Measurements from ENCODE around the gene ZNF500.

ZNF500 gene

GRCh38 chr16:4749700-4750257 is 17.2 kb downstream of the ZNF500 start:
- TF ChIP-seq, protein P1, sequence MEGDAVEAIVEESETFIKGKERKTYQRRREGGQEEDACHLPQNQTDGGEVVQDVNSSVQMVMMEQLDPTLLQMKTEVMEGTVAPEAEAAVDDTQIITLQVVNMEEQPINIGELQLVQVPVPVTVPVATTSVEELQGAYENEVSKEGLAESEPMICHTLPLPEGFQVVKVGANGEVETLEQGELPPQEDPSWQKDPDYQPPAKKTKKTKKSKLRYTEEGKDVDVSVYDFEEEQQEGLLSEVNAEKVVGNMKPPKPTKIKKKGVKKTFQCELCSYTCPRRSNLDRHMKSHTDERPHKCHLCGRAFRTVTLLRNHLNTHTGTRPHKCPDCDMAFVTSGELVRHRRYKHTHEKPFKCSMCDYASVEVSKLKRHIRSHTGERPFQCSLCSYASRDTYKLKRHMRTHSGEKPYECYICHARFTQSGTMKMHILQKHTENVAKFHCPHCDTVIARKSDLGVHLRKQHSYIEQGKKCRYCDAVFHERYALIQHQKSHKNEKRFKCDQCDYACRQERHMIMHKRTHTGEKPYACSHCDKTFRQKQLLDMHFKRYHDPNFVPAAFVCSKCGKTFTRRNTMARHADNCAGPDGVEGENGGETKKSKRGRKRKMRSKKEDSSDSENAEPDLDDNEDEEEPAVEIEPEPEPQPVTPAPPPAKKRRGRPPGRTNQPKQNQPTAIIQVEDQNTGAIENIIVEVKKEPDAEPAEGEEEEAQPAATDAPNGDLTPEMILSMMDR (IDR thresholded peaks at IDR 0.05; ENCODE audit: borderline replicate concordance, insufficient read depth, low read depth, low read length), result no peak
- H3K4me3 ChIP-seq (ENCODE audit: low read depth, low read length), result no peak overlapping the region

- TF ChIP-seq, protein P1 (IDR thresholded peaks at IDR 0.05; ENCODE audit: borderline replicate concordance, insufficient read depth, low read depth, low read length), result no peak
- H3K4me3 ChIP-seq (ENCODE audit: low read depth, low read length), result no peak overlapping the region
Observed at GRCh38 chr16:4748682-4749411, 18.1 kb downstream of the ZNF500 start.

DNA sequence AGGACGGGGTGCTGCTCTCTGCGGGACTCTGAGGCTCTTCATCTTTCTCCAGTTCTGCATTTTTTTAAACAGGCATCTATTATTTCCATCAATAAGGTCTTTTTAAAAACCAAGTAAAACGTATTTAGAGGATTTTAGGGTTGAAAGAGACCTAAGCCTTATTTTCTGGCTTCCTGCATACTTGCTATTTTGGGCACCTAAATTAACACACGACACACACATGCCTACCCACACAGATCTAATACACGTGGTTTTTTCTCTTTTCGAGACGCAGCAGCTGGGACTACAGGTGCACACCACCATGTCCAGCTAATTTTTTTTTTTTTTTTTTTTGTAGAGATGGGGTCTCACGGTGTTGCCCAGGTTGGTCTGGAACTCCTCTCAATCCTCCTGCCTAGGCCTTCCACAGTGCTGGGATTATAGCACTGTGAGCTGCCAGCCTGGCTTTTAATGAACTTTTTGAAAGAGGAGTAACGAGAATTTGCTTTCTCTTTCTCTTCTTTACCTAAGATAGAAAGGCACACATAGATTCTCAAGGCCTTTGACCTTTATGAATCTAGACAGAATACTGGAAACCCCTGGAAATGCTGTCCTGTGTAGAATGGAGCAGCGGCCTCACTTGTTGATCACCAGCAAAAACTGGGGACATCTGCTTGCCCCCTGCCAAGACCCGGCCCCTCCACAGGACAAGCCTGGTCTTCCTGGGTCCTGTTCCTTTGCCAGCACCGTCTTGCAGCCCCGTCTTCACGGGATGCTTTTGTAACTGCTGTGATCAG is 18.9 kb downstream of the ZNF500 start:
- H3K4me3 ChIP-seq (ENCODE audit: low read depth, low read length), result no peak overlapping the region
- TF ChIP-seq, protein P1 (IDR thresholded peaks at IDR 0.05; ENCODE audit: borderline replicate concordance, insufficient read depth, low read depth, low read length), result no peak

GRCh38 chr16:4746991-4747574 is 19.9 kb downstream of the ZNF500 start:
- TF ChIP-seq, protein P1 (IDR thresholded peaks at IDR 0.05; ENCODE audit: borderline replicate concordance, insufficient read depth, low read depth, low read length), result no peak
- no peak overlapping the region for H3K4me3 ChIP-seq (ENCODE audit: low read depth, low read length)

GRCh38 chr16:4746215-4746614 is 20.7 kb downstream of the ZNF500 start:
- H3K4me3 ChIP-seq (ENCODE audit: low read depth, low read length), result no peak overlapping the region
- TF ChIP-seq, protein P1 (IDR thresholded peaks at IDR 0.05; ENCODE audit: borderline replicate concordance, insufficient read depth, low read depth, low read length), result no peak

GRCh38 chr16:4745274-4745569 is 21.7 kb downstream of the ZNF500 start:
- TF ChIP-seq, protein P1 (IDR thresholded peaks at IDR 0.05; ENCODE audit: borderline replicate concordance, insufficient read depth, low read depth, low read length), result no peak
- H3K4me3 ChIP-seq (ENCODE audit: low read depth, low read length), result no peak overlapping the region
